Loucy (cell line): ENCODE data around the gene ABTB2.

Experiments
- CTCF ChIP-seq: fragments of 200-600 bp; sonication (generic); conservative IDR thresholded peaks from 2 replicates; pipeline ENCODE4 v1.5.1; 2014; ENCODE audit warnings: mild to moderate bottlenecking, antibody characterized with exemption, low read length
- EZH2phosphoT487 ChIP-seq: fragments of 200-600 bp; IDR thresholded peaks from 2 replicates; pipeline ENCODE4 v1.6.1; 2018; ENCODE audit warnings: antibody characterized with exemption, mild to moderate bottlenecking, moderate library complexity, borderline replicate concordance

DNA sequence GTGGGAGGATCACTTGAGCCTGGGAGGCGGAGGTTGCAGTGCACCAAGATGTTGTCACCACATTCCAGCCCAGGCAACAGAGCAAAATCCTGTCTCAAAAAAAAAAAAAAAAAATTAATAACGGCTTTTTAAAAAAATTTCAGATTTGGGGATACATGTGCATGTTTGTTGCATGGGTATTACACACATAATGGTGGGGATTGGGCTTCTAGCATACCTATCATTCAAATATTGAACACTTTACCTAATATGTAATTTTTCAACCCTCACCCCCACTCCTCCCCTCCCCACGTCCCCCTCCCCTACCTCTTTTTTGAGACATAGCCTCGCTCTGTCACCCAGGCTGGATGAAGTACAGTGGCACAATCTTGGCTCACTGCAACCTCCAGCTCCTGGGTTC lies 40.1 kb downstream of the ABTB2 start:
- TF ChIP-seq CTCF (no peak), EZH2phosphoT487 (no peak)
